ENCODE results near the gene SYNE1. TPM values are rescaled to one million over a fixed set of nuclear protein-coding genes. Genes with fewer than 3 reads are reported as not detected.

SYNE1 gene
- total and polyA plus RNA-seq, 4 donors = 10.2 to 105 (median 24.5) TPM

DNA sequence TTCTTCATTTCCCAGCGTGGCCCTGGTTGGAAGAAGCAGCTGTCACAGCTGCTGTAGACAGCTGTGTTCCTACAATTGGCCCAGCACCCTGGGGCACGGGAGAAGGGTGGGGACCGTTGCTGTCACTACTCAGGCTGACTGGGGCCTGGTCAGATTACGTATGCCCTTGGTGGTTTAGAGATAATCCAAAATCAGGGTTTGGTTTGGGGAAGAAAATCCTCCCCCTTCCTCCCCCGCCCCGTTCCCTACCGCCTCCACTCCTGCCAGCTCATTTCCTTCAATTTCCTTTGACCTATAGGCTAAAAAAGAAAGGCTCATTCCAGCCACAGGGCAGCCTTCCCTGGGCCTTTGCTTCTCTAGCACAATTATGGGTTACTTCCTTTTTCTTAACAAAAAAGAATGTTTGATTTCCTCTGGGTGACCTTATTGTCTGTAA is 537.0 kb downstream of the SYNE1 start (continued):
- TF ChIP-seq, protein P1, sequence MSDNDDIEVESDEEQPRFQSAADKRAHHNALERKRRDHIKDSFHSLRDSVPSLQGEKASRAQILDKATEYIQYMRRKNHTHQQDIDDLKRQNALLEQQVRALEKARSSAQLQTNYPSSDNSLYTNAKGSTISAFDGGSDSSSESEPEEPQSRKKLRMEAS (IDR thresholded peaks at IDR 0.05) = no peak

GRCh38 chr6:152099446-152100182 is 537.5 kb downstream of the SYNE1 start:
- WGBS = 96% methylated on average over 4 of the region's 4 CpGs
- DNase-seq (ENCODE audit: low spot score) = no peak
- H3K36me3 ChIP-seq (ENCODE audit: control insufficient read depth in 4 of 4, insufficient read depth in 3 of 4, low read depth in 1 of 4, low read length in 3 of 4) = peaks cover 0 to 33% (median 16%) of the 10 kb centered on the region in 4 donors
- H3K4me1 ChIP-seq (ENCODE audit: control insufficient read depth in 4 of 4, insufficient read depth in 4 of 4, low read length in 3 of 4) = peaks cover 0 to 3% (median 0%) of the 10 kb centered on the region in 4 donors
- H3K9ac ChIP-seq (ENCODE audit: low read depth in 1 of 2, low read length in 2 of 2) = no peak overlapping the region
- no peaks in the 10 kb centered on the region for H3K9me3 ChIP-seq (ENCODE audit: control insufficient read depth in 4 of 4, low read length in 3 of 4)
- TF ChIP-seq RAD21 (IDR thresholded peaks at IDR 0.05) = no peak
- no peak for TF ChIP-seq ZBTB33 (IDR thresholded peaks at IDR 0.05)
- TF ChIP-seq GABPA (IDR thresholded peaks at IDR 0.05 in 1 of 2, conservative IDR thresholded peaks at IDR 0.05 in 1 of 2) = no peak
- TF ChIP-seq, protein P1 (IDR thresholded peaks at IDR 0.05) = no peak
- TF ChIP-seq RXRA (IDR thresholded peaks at IDR 0.05) = no peak
- no peak for TF ChIP-seq ATF3 (IDR thresholded peaks at IDR 0.05)
- H3K4me3 ChIP-seq (ENCODE audit: low read depth in 1 of 3, low read length in 3 of 3) = no peak overlapping the region
- no peaks in the 10 kb centered on the region for H3K27me3 ChIP-seq (ENCODE audit: control insufficient read depth in 4 of 4, insufficient read depth in 4 of 4, low read length in 3 of 4)
- peak overlapping the region in 1 of 2 donors; percentile 19 for H3K27ac ChIP-seq (ENCODE audit: low read depth in 1 of 2, low read length in 2 of 2)

GRCh38 chr6:152098683-152099082 is 538.5 kb downstream of the SYNE1 start:
- no peak overlapping the region for H3K4me3 ChIP-seq (ENCODE audit: low read depth in 1 of 3, low read length in 3 of 3)
- H3K27ac ChIP-seq (ENCODE audit: low read depth in 1 of 2, low read length in 2 of 2) = no peak overlapping the region
- no peaks in the 10 kb centered on the region for H3K9me3 ChIP-seq (ENCODE audit: control insufficient read depth in 4 of 4, low read length in 3 of 4)
- no peak overlapping the region for H3K9ac ChIP-seq (ENCODE audit: low read depth in 1 of 2, low read length in 2 of 2)
- H3K4me1 ChIP-seq (ENCODE audit: control insufficient read depth in 4 of 4, insufficient read depth in 4 of 4, low read length in 3 of 4) = peaks cover 0 to 3% (median 0%) of the 10 kb centered on the region in 4 donors
- no peaks in the 10 kb centered on the region for H3K27me3 ChIP-seq (ENCODE audit: control insufficient read depth in 4 of 4, insufficient read depth in 4 of 4, low read length in 3 of 4)
- TF ChIP-seq FOXA2 (IDR thresholded peaks at IDR 0.05) = no peak
- TF ChIP-seq, protein P2, sequence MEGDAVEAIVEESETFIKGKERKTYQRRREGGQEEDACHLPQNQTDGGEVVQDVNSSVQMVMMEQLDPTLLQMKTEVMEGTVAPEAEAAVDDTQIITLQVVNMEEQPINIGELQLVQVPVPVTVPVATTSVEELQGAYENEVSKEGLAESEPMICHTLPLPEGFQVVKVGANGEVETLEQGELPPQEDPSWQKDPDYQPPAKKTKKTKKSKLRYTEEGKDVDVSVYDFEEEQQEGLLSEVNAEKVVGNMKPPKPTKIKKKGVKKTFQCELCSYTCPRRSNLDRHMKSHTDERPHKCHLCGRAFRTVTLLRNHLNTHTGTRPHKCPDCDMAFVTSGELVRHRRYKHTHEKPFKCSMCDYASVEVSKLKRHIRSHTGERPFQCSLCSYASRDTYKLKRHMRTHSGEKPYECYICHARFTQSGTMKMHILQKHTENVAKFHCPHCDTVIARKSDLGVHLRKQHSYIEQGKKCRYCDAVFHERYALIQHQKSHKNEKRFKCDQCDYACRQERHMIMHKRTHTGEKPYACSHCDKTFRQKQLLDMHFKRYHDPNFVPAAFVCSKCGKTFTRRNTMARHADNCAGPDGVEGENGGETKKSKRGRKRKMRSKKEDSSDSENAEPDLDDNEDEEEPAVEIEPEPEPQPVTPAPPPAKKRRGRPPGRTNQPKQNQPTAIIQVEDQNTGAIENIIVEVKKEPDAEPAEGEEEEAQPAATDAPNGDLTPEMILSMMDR (IDR thresholded peaks at IDR 0.05; ENCODE audit: low read depth, low read length, missing input control) = no peak
- TF ChIP-seq, protein P1 (IDR thresholded peaks at IDR 0.05) = no peak
- no peak for TF ChIP-seq RAD21 (IDR thresholded peaks at IDR 0.05)
- TF ChIP-seq REST (IDR thresholded peaks at IDR 0.05) = no peak
- TF ChIP-seq ZBTB33 (IDR thresholded peaks at IDR 0.05) = no peak
- TF ChIP-seq HNF4A (conservative IDR thresholded peaks at IDR 0.05) = no peak
- no peak for TF ChIP-seq GABPA (IDR thresholded peaks at IDR 0.05 in 1 of 2, conservative IDR thresholded peaks at IDR 0.05 in 1 of 2)
- no peak for TF ChIP-seq HNF4G (IDR thresholded peaks at IDR 0.05)
- TF ChIP-seq EGR1 (IDR thresholded peaks at IDR 0.05; ENCODE audit: low read depth in 2 of 2) = no peak
- TF ChIP-seq TAF1 (conservative IDR thresholded peaks at IDR 0.05) = no peak
- TF ChIP-seq JUND (IDR thresholded peaks at IDR 0.05) = no peak
- no peak for TF ChIP-seq ATF3 (IDR thresholded peaks at IDR 0.05)
- WGBS = 89% methylated on average over 14 of the region's 14 CpGs
- H3K36me3 ChIP-seq (ENCODE audit: control insufficient read depth in 4 of 4, insufficient read depth in 3 of 4, low read depth in 1 of 4, low read length in 3 of 4) = peaks cover 0 to 38% (median 19%) of the 10 kb centered on the region in 4 donors
- no peak for DNase-seq (ENCODE audit: low spot score)
